ENCODE results near the gene ADAM10.
A peak's percentile ranks its signal among the peaks of the same experiment; 100 is the strongest.
"Not testable (repeated sequence)": the region's sequence is repeated elsewhere in the genome, so short reads cannot be mapped to it uniquely, and the experiment has no call there.

The ADAM10 gene, protein sequence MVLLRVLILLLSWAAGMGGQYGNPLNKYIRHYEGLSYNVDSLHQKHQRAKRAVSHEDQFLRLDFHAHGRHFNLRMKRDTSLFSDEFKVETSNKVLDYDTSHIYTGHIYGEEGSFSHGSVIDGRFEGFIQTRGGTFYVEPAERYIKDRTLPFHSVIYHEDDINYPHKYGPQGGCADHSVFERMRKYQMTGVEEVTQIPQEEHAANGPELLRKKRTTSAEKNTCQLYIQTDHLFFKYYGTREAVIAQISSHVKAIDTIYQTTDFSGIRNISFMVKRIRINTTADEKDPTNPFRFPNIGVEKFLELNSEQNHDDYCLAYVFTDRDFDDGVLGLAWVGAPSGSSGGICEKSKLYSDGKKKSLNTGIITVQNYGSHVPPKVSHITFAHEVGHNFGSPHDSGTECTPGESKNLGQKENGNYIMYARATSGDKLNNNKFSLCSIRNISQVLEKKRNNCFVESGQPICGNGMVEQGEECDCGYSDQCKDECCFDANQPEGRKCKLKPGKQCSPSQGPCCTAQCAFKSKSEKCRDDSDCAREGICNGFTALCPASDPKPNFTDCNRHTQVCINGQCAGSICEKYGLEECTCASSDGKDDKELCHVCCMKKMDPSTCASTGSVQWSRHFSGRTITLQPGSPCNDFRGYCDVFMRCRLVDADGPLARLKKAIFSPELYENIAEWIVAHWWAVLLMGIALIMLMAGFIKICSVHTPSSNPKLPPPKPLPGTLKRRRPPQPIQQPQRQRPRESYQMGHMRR

DNA sequence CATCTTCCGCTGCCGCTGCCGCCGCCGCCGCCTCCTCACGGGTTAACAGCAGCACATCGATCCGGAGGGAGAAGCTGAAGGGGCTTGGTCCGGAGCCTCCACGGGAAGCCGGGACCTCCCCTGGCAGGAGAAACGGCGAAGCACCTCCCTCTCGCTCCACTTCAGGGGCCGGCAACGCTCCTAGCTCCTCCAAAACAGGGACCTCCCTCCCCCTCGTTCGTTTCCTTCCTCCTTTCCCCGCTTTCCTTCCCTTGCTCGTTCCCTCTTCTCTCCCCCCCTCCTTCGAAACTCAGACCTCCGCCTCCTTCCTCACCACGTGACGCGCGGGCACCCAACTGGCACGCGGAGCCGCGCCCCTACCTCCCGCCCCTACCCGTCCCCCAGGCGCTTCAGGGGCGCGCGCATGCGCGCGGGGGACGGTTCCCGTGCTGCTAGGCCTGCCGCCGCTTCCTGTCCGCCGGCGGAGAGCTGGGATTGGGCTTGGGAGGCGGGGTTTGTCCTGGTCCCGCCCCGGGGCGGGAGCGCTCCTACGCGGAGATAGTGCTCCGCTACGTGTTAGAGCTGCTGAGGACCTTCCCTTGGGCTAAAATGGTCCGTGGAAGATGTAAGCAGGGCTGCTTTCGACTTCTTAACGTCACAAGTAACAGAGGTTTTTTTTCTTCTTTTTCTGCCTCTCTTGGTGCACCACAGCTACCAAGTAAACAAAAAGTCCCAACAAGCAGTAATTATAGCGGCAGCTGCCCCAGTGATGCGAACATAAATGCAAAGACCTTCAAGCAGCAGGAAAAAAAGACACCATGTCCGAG, at the start of gene ADAM10:
TSS of gene ADAM10 (minus strand) at position 176 of the 806 bp plus-strand sequence. CDS start at position 3, 173 bp downstream.
- DNase-seq: peak; percentile 98

DNA sequence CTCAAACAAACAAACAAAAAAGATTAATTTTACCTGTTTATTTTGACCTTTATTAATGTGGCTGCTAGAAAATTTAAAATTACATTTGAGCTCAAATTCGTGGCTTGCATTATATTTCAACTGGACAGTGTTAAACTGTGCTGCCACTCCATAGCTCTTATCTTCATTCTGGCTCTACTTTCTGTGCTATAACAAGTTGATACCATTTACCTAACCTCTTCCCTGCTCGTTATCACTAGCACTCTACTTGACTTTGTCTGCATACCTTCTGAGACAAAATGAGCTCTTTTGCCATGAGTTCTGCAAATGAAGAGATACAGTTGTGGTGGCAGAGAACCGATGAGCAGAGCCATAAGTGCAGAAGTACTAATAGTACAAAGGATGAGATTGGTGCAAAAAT, 48.0 kb upstream of the ADAM10 start:
- no peak for DNase-seq

DNA sequence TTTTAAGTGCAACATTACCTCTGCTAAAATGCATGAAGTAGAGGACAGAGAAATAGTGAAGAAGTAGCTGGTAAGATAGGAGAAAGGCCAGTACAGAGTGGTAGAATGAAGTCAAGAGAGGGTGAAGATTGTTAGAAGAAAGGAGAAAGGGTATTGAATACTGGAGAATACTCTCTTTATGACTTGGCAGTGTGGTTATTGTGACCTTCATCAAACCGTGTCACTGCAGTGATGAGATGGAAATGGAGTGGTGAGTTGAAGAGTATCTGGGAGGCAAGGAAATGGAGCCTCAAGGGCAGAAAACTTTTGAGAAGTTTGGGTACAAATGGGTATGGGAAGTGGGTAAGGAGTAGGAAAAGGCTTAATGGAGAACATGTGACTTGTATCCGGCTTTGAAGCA, 46.3 kb upstream of the ADAM10 start:
- no peak for DNase-seq

DNA sequence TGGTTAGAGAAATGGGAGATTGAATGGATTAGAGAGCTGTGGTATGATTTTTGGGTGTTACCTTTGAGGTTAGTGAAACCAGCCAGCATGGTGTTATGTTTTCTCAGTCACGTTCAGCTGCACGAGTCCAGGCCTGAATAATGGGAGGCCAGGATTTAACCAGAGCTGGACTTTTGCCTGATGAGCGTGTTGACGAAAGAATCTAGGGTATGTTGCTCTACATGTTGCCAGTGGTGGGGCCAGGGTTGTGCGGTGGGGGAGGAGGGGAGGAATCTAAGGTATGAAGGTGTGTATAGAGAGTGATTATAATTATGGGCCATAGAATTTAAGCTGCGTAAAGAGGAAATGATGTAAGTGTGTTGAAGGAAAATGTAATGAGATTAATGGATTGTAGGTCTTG, 44.4 kb upstream of the ADAM10 start:
- DNase-seq: no peak

DNA sequence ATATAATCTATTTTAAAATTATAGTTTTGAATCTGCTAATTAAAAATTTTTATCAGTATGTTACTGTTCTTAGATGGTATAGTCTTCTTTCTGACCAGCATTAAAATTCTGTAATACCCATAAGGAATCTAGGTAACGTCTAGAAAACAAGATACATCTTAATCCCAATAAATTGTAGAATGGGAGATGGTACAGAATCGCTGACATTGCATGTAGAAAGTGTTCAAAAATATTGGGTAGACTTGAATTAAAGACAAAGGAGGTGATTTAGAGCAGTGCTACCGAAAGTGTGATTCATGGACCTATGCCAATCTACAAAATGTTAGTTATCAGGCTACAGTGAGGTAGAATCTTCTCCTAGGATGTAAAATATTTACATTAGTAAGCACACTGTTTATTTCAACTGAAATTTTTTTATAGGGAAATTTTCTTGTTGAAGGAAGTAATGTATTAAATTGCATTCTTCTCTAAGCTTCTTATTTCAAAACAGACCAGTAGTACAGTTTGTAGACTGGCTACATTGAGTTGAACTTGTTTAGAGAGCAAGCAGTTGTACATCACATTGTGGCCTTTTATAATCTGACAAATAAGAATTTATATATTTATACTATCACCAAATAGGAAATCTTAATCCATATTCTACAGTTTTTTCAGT, 38.7 kb upstream of the ADAM10 start:
- DNase-seq: no peak

DNA sequence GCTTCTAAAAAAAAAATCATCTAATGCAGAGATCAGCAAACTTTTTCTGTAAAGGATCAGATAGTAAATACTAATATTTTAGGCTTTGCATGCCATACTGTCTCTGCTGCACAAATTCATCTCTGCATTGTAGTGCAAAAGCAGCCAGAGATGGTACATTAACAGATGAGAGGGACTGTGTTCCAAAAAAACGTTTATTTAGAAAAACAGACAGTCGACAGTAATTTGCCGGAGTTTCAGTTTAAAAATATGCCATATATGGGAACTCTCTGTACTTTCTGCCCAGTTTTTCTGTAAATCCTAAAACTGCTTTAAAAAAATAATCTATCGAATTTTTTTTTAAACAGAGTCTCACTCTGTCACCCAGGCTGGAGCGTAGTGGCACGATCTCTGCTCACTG, 35.8 kb upstream of the ADAM10 start:
- DNase-seq: no peak

DNA sequence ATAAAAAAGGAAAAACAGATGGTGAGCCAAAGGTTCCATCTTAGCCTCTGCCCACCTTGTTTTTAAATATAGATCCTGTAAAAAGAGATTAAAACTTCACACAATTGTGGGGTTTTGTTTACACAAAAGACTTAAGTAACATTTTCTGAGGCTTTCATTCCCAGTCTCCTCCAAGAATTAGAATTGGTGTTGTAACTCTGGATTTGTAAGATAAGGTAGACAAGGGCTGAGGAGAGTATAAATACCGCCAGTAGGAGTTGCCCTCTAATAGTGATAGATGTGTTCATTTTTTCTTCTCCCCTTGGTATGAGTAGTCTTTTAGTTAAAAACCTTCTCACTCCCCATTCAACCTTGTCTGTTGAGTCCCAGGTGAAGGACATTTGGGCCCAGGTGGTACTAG, 30.0 kb upstream of the ADAM10 start:
- DNase-seq: no peak

DNA sequence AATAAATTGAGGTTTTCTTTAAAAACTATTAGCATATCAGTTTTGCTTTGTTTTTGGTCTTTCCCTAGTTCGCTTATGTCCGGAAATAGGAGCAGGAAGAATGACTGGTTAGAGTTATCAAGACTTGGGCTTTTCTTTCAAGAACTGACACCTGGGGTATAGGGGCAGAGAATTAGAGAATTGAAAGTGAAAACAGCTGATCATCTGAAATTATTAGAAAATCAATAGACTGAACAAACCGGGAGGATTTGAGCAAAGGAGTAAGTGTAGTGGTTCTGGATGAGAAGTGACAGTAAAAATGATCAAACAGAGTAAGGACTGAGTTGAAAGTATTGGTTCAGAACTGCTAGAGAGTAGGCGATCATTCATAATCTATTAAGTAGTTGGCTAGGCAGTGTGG, 27.6 kb upstream of the ADAM10 start:
- no peak for DNase-seq

DNA sequence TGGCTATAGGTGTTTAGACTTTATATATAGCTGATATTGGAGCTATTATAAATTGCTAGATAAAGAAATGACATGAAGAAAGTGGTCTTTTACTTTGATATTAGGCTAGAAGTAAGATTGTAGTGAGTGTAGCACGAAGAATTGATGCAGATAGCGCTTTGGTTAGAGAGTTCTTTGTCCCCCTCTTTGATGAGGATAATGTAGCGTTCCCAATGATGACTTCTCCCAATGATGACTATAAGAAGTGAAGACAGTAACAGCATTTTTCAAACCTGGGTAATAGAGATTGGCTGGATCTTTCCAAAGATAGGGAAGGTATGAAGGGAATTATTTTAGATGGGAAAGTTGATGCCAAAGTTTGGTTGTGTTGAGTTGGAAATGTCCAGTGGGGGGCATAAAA, 25.9 kb upstream of the ADAM10 start:
- DNase-seq: no peak

DNA sequence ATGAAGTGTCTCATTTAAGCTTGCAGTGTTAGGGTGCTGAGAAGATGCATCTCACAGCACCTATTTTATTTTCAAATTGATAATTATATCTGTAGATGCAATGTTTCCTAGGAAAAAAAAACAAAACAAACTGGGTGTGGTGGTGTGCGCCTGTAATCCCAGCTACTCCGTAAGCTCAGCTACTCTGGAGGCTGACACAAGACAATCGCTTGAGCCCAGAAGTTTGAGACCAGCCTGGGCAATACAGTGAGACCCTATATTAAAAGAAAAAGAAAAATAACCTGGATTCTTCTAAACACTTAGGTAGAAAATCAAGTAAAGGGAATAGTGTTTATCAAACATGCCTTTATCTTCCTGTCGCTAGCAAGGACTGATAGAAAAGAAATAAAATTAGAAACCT, 23.5 kb upstream of the ADAM10 start:
- no peak for DNase-seq

DNA sequence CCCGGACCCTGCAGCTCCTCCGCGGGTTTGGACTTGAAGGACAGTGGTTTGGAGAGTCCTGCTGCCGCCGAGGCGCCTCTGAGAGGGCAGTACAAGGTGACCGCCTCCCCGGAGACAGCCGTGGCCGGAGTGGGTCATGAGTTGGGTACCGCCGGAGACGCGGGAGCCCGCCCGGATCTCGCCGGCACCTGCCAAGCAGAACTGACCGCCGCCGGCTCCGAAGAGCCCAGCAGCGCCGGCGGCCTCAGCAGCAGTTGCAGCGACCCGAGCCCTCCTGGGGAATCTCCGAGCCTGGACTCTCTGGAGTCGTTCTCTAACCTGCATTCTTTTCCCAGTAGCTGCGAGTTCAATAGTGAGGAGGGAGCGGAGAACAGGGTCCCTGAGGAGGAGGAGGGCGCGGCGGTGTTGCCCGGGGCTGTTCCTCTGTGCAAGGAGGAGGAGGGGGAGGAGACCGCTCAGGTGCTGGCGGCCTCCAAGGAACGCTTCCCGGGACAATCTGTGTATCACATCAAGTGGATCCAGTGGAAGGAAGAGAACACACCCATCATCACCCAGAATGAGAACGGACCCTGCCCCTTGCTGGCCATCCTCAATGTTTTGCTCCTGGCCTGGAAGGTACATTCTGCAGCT, 22.2 kb upstream of the ADAM10 start:
- DNase-seq: no peak

DNA sequence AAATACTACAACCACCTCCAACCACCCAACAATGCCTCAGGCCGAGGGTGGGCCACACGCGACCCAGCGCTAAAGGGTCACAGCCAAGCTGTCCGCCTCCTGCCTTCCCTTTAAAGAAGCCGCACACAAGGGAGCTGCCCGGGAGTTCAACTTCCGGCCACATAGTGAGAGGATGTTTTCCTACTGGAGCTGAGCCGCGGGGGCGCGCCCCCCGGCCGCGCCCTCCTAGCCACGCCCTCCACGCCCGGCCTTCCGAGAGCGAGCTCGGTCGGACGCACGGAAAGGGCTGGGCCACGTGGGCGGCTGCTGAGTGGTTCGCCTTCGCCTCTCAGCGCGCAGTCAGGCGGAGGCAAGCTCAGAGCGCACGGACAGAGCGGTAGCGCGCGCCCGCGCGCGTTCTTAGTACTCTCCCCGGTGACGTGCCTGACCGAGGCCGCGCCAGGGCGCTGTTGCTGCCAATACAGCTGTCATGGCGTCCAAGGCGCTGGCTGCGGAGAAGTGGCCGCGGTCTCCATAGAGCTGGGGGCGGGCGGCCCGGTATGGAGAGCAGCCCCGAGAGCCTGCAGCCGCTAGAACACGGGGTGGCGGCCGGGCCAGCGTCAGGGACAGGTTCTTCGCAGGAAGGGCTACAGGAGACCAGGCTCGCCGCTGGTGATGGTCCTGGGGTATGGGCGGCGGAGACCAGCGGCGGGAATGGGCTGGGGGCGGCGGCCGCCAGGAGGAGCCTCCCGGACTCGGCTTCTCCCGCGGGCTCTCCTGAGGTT, 21.5 kb upstream of the ADAM10 start, which contains the start of gene MINDY2:
TSS of gene MINDY2 (plus strand) at position 446 of the 764 bp plus-strand sequence. CDS start at position 540, 94 bp downstream.
- peak; percentile 91 for DNase-seq

DNA sequence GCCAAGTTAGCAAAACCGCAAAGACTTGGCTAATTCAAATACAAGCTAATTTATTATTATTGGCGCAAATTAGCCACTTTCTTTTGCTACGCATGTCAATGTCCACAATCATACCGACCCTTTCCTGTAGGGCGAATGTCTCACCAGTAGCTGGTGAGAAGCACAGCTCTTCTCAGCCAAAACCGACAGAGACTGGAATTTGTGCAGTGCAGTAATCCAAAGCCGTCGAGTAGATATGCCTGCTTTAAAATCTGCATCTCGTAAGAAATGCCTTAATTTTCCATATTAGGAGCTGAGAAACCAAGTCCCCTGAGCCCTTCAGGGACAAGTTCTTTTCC, 21.0 kb upstream of the ADAM10 start:
- DNase-seq: peak; percentile 28

DNA sequence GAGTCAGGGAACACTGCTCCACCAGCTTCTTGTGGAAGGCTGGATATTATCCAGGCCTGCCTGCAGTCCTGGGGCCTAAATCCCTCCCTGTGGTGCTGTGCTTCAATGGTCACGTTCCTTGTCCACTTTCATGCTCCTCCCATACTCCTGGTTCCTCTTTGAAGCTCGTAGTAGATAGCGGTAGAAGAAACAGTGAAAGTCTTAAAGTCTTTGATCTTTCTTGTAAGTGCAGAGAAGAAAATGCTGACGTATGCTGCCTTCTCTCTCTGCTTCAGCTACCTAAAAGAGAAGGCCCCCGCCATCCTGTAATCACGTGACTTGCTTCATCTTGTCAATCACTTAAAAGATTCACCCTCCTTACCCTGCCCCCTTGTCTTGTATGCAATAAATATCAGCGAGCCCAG, 19.1 kb upstream of the ADAM10 start:
- not testable (repeated sequence) for DNase-seq

DNA sequence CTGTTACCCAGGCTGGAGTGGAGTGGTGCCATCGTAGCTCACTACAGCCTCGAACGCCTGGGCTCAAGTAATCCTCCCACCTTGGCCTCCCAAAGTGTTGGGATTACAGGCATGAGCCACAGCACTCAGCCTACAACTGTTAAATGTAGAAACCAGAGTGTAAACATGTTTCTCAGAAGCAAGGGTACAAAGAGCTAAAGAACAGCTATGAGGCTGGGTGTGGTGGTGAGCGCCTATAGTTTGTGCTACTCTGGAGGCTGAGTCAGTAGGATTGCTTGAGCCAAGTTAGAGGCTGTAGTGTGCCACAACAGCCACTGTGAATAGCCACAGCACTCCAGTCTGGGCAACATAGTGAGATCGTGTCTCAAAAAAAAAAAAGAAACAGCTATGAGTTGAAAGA, 16.8 kb upstream of the ADAM10 start:
- DNase-seq: no peak

DNA sequence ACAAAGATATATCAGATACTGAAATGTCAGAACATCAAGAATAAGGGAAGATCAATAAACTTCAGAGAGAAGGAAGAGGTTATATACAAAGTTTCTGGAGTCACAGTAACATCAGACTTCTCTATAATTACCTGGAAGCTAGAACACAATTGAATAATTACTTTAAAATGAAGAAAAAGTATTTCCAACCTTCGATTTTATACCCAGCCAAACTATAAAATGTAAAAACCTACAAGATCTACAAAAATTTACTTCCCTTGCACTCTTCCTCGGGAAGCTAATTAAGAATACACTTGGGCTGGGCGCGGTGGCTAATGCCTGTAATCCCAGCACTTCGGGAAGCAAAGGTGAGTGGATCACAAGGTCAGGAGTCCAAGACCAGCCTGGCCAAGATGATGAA, 15.0 kb upstream of the ADAM10 start:
- no peak for DNase-seq

DNA sequence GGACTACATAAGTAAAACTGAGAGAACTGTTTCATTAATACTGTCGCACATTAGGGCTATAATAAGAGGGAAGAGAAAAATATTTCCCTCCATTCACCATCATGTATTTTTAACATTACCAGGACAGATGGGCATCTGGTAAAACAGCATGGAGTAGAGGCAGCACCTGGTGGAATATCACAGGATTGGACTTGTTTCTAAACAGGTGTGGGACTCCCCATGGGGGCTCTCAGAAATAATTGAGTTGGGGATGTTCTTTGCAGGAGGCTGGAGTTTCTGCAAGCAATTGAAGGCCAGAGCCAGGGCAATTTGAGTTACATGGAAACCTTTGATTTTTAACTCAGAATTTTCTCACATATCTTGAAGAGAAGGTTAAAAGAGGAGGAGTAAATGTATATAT, 13.2 kb upstream of the ADAM10 start:
- DNase-seq: no peak

DNA sequence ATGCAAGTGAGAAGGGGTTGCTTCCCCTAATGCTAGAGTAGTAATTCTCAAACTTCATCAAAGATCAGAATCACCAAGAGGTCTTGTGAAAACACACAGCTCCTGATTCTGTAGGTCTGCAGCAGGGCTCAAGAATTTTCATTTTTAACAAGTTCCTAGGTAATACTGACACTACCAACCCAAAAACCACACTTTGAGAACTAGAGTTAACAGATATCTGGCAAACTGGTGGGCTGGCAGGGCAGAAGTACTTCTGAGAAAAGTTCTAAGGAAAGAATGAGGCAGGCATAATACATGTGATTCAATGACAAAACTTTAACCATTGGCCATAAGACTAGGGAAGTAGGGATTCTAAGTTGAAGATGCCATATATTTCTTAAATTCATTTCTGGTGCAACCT, 12.8 kb upstream of the ADAM10 start:
- DNase-seq: no peak

DNA sequence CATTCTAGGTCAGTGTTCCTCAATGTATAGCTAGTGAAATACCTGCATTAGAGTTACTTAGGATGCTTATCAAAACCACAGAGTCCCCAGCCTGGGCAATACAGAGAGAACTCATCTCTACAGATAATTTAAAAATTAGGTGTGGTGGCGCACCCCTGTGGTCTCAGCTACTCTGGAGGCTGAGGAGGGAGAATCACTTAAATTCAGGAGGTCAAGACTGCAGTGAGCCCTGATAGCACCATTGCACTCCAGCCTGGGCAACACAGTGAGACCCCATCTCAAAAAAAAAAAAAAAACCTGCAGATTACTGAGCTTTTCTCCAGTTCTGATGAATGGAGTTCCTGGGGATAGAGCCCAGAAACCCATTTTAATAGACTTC, 11.5 kb upstream of the ADAM10 start:
- DNase-seq: no peak

DNA sequence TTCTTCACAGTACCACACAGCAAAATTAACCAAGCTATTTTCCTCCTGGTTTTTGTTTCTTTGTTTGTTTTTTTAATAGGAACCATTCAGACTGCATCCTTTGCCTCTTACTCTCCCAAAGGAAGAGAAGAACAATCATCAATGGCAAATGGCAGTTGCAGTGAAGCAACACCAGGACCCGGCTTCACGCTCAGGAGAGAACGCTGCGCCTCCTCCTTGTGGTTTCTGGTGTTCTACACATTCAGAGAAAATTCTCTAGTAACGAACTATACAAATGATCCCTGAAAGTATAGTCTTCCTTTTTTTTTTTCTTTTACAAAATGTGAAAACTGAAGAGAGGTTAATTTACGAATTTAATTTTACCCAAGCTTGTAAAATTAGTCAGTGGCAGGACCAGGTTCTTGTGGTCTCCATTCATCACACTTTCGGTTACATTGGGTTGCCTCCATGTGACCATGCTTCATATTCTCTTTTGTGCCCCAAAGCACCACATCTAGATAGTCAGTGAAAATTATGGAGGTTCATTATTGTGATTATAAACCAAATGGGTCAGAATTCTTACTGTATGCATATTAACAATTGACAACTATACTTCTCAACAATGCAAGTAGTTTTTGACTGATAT, 11.0 kb upstream of the ADAM10 start:
- DNase-seq: no peak

DNA sequence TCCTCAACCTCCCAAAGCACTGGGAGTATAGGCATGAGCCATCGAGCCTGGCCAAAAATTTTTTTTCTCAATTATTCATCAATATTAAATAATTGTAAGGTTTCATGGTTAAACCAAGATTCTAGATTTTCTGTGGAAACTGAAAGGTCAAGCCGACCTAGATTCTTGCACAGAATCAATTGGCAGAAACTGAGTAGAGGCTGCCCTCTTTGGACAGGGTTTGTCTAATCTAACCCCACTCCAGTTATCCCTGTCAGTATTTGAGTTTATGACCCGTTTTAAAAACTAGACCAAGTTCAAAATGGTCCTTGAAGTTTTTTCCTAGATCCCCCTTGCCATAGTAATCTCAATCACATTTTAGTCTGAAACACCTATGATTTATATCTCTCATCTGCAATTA, 8.6 kb upstream of the ADAM10 start:
- no peak for DNase-seq
